Activated T-cell treated with anti-CD3 and anti-CD28 coated beads for 1 hour (primary cell): ENCODE measurements around the gene STK17A.
"Not testable (repeated sequence)": the region's sequence is repeated elsewhere in the genome, so short reads cannot be mapped to it uniquely, and the experiment has no call there.

ENCODE experiments used
- DNase-seq: peaks from one replicate; pipeline ENCODE4 v3.0.0-alpha.2; 2020; ENCODE audit warnings: low read depth

STK17A gene

DNA sequence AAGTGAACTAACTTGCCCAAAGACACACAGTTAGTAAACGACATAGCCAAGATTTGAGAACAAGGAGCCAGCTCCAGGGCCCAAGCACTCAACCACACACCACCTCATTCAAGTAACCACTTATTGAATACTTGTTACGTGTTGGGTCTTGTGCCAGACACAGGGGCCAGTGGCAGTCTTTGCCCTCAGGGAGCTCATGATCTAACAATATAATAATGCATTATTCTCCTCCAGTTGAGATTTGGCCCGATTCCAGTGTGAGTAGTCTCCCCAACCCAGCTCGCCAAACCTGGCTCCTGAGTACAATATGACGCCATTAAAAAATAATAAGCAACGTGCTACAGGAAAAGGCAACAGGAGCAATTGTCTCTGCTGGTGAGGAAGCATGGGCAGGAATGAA is 14.4 kb upstream of the STK17A start:
- DNase-seq: no peak

DNA sequence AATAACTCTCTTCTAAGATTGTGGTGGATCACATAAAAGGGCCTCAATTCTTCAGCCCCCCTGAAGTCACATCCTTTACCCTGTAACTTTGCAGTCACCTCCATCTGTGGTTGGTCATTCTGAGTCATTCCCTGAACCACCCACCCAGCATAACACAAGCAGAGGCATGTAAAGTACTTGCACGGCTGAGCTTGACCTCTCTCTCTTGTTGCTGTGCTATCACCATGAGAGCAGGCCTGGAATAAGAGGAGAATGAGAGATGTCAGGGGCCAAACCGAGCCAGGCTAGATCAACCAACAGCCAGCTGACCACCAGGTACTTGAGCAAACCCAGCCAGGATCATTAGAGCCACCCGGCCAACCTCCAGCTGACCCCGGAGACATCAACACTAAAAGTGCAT is 13.5 kb upstream of the STK17A start:
- no peak for DNase-seq

DNA sequence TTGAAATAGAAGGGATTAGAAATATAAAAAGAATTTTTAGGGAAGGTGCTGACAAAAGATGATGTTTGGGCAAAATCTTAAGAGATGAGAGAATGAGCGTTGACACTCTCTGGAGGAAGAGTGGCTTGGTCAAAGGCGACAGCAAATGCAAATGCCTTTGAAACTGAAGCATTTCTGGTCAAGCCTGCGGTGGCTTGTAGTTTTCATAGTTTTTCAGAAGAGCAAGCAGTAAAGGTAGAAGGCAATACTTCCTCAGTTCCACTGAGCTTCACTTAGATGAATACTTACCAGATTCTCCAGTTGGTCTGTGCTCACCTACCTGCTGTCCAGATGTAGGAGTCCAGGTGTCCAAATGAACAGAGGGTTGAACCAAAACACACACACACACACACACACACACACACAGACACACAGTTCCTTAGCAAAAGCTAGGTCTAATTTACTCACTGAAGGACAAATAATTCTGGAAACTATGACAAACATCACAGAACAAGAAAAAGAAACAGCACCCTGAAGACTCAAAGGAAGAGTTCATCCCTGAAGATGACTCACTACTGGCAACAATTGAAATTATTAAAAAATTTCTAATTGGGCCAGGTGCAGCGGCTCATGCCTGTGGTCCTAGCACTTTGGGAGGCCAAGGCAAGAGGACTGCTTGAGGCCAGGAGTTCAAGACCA is 12.1 kb upstream of the STK17A start:
- DNase-seq: no peak

DNA sequence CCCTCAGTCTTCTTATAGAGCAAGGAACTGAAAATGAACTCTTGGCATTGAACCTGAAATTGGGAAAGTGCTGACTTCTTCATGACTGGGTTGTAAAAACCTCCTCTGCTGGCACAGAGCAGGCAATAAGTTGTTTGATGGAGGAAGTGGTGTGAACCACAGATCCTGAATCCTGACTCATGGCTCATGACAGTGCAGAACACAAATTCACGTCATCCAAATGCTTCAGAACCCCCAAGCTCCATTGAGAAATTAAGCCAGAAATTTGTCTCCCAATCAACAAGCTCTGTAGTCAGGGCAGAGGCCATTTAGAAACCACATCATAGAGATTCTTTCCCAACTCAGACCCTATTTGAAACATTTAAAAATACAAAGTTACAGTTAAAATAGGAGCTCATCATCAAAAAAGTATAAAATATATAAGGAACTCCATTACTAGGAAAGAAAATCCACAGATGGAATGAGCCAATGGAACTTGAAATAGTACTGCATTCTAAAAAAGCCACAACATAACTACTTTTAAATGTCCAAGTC is 10.3 kb upstream of the STK17A start:
- DNase-seq: no peak

DNA sequence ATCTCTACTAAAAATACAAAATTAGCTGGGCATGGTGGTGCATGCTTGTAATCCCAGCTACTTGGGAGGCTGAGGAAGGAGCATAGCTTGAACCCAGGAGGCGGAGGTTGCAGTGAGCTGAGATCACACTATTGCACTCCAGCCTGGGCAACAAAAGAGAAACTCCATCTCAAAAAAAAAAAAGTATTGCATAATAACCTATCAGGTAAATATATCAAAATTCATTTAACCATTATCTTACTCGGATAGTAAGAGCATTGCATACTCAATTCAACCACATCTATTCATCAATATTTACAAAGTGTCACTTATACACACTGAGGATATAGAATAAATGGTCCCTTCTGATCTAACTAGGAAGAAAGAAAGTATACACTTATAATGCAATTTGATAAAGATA is 9.1 kb upstream of the STK17A start:
- DNase-seq: not testable (repeated sequence)

DNA sequence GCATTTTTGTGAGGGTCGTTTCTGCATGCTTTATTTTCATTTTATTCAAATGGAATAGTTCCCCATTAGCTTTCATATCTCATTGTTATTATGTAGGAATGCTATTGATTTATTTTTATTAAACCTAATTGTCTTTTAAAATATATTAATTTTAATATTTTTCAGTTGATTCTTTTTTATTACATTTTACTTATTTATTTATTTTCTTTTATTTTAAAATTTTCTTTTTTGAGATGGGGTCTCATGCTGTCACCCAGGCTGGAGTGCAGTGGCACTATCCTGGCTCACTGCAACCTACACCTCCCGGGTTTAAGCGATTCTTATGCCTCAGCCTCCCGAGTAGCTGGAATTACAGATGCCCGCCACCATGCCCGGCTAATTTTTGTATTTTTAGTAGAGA is 7.4 kb upstream of the STK17A start:
- DNase-seq: no peak

DNA sequence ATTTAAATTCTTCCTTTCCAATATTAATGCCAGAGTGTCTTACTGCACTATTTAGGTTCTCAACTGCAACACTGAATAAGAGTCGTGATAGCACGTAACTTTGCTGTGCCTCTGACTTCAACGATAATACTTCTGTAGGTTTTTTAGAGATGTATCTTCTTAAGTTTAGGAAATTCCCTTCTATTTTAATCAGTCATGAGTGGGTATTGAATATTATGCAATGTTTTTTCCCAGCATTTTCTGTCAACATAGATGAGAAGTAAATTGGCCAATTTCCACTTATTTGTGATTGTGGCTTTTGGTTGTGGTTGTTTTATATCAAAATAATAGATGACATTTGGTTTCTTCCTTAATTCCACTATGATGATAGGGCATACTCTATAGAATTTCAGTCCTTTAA is 6.7 kb upstream of the STK17A start:
- DNase-seq: no peak

DNA sequence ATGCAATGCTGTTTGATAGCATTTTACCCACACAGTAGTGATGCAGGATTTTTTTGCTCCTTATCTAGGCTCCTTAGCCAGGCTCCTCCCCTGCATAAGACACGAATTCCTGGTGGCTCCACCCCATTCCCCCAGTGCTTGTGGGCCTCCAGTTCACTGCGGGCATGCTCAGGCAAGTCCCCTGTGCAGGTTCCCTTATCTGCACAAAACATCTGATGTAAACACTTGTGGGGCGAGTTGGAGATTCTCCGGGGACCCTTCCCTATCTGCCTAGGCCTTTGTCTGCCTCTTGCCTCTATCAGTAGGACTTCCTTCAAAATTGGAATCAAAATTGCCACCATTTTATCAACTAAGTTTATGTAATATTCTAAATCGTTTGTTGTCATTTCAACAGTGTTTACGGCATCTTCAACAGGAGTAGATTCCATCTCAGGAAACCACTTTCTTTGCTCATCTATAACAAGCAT is 5.4 kb upstream of the STK17A start:
- no peak for DNase-seq

DNA sequence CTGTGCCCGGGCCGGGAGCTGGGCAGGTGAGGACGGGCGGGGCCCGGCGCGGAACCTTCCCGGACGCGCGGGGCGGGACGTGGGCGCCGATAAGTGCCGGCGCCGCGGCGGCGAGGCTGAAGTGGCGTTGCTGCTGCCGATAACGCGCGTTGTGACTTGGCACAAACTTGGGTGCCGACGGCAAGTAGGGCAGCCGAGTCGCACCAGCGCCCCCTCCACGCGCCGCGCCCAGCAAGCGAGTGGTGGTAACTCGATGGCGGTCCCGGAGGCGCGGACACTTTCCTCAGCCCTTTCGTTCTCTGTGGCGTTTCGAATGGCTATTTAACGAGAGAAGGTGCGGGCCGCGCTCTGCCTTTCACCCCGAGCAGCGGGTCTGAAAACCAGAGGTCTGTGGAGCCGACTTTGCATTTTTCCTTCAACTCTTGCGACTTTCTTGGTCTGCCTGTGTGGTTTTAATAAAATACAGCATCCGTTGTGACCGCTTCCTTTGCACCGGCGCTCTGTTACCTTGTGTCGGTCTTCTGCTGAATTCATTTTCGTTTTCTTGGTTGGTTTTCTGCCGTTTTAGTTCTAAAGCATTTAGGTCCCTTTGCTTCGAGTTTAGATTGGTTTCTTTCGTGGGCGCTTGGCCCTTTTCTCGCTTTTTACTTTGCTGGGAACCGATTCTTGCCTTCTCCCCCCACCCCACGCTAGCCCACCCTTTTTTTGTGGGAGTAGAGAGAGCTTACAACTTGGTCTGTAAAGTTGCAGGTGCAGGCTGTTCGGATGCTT is 701 bp downstream of the STK17A start:
- peak; percentile 48 for DNase-seq

DNA sequence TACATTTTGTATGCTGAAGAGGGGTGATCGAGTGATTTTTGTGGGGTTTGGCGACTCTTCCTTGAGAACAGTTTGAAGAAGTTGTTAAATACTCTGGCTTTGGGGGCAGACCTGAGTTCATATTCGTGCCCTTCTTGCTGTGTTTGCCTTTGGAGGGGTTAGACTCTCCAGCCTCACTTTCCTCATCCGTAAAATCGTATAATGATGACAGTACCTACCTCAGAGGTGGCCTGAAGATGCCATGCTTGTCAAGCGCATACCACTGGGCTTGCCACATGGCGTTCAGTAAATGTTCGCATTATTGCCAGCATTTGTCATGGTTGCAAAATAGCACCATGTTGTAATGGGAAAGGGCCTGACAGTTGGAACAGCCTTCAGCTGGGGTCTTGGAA is 1.3 kb downstream of the STK17A start:
- peak; percentile 9 for DNase-seq

DNA sequence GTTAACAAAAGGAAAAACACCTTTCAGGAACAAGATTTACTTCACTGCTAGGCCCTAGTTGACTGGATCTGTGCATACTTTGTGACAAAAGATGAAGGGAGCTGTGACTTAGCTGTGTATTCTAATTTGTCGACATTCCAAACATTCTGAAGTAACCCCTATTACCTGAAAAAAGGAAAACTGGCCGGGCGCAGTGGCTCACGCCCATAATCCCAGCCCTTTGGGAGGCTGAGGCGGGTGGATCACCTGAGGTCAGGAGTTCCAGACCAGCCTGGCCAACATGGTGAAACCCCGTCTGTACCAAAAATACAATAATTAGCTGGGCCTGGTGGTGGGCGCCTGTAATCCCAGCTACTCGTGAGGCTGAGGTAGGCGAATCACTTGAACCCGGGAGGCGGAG is 1.8 kb downstream of the STK17A start:
- DNase-seq: not testable (repeated sequence)

DNA sequence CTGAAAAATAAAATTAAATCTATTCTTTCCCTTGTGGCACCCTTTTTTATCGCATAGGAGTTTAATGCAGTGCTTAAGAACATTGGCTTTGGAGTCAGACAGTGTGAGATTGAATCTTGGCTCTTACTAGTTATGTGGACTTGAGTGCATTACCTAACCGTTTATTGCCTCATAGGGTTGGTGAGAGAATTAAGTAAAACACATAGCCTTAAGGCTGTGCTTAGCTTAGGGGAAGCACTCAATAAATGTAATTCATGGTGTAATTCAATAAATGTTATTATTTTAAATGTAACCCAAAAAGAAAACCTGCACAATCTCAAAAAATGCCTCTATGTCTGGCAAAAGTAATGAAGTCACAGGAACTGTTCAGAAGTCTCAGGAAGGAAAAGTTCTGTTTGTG is 2.7 kb downstream of the STK17A start:
- DNase-seq: no peak

DNA sequence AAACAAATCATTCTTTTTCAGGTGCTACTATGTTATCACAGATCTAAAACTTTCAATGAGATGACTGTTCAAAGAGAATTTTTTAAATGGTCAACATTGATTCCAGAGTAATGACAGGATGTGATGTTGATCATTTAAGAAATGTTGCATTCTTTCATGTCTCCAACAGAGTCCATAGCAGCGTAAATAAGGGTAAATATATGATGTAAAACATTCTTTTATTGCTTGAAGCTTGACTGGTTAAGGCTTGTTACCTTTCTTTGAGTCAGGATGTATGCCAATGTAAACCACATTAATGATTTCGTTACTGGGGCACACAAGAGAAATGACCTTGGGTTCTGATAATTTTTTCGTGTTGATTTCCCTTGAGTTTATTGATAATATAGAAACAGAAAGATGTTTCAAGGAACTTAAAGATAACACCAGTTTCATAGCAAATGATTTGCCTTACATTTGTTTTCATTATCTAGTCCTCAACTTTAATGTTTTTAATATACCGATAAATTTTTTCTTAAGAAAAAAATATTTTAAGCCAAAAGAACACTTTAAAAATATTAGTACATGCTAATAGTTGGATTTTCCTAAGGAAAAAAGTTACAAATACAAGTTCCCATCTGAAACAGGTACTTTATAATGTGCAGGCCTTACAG is 3.5 kb downstream of the STK17A start:
- no peak for DNase-seq

DNA sequence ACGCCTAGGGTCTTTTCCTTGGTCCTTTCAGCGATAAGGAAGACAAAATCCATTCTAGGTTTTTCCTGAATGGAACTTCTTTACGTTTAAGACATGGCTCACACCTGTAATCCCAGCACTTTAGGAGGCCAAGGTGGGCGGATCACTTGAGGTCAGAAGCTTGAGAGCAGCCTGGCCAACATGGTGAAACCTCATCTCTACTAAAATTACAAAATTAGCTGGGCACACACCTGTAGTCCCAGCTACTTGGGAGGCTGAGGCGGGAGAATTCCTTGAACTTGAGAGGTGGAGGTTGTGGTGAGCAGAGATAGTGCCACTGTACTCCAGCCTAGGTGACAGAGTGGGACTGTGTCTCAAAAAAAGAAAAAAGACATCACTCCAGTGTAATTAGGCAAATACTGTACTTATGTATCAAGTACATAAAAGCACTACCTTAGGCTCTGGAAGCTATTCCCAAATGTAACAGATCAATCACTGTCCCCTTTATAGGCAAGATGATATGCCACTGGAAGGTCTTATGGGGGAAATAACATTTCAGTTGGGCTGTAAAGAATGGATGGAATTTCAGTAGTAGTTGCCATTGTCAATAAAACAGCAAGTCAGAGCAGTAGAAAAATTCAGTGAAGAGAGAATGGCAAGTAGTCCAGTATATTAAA is 5.7 kb downstream of the STK17A start:
- DNase-seq: no peak

DNA sequence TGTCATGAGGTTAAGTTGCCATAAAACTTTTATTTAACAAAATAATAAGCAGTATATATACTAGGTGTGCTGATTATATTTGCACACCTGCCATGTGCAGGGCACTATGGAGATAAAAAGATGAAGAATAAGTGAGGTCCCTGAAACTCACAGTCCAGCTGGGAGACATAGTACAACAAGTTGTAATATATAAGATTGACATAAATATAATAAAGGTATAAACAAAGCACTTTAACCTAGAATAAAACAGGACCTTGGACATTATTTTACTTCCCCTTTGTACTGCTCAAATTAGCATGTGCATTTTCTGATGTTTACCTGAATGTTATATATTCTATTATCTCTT is 6.2 kb downstream of the STK17A start:
- no peak for DNase-seq

DNA sequence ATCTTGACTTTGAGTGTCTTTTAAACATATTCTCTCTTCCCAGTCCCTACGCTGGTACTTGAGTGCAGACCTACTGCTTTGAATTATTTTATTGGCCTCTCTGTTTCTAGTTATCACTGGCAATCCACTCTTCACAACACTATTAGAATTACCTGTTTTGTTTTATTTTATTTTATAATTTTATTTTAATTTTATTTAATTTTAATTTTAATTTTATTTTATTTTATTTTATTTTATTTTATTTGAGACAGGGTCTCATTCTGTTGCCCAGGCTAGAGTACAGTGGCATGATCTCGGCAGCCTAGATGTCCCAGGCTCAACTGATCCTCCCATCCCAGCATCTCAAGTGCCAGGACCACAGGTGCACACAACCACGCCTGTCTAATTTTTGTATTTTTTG is 6.8 kb downstream of the STK17A start:
- no peak for DNase-seq

DNA sequence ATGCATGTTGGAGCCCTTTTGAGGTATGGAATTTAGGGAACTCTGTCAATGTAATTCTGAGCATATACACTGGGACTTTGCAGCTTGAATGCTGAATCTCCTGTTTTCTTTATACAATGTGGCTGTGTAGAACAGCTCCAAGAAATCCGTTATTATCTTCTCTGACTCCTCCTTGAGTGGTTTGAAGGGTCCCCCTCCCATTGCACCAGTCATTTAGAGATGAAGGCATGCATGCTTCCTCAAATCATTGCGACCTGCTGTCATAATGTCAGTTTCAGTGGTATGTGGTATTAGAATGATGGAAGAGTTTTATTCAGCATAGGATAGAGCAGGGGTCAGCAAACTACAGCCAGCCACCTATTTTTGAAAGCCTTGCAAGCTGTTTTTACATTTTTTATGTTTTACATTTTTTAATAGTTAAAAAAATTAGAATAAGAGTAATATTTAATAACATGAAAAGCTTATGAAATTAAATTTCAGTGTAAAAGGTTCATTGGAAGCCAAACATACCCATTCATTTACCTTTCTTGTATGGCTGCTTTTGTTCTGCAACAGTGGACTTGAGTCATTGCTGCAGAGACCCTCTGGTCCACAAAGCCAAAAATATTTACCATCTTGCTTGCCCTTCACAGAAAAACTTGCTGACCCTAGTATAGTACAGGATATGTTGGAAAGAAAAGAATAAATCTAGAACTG is 8.1 kb downstream of the STK17A start:
- DNase-seq: no peak

DNA sequence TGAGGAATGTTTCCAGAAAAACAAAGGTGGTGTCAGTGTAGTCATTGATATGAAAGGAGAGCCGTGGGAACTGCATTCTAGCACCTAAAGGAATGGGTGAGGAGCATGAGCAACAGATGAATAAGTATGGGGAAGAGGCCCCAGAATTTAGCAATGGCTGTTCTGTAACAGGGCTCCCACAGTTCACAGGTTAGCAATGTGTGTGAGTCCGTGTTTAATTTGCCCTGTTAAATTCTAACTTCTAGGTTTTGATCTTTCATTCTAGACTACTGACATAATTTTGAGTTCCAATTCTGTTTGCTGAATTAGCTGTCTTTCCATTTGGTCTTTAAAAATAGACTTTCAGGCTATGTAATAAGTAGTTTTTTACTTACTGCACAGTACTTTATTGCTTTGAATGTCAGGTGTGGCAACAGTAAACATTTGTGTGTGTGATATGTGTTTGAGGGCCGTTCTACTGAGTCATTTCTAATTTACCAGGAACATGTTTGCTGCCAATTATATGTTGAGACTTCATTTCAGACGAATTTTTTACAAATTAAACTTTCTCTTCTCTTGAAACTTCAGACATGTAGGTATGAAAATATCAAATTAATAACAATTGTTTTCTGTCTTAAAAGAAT is 8.8 kb downstream of the STK17A start:
- DNase-seq: no peak

DNA sequence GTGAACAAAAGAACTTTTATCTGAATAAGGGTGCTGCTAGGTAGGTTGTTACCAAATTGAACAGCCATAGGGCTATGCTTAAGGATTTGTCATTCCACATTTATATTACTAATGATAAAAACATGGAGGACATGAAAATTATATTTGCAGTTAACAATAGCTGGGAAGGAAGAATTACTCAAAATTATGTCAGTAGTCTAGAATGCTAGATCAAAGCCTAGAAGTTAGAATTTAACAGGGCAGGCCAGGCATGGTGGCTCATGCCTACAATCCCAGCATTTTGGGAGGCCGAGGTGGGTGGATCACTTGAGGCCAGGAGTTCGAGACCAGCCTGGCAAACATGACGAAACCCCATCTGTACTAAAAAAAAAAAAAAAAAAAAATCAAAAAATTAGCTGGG is 9.4 kb downstream of the STK17A start:
- no peak for DNase-seq

DNA sequence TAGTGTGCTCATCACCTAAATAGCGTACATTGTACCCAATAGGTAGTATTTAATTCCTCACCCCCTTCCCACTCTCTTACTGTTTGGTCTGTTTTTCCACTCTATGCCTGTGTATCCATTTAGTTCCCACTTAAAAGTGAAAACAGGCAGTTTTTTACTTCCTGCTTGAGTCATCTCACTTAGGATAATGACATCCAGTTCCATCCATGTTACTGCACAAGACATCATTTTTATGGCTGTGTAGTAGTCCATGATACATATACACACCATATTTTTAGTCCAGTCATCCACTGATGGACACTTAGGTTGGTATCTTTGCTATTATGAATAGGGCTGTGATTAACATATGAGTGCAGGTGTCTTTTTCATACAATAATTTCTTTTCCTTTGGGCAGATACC is 10.1 kb downstream of the STK17A start:
- DNase-seq: no peak

DNA sequence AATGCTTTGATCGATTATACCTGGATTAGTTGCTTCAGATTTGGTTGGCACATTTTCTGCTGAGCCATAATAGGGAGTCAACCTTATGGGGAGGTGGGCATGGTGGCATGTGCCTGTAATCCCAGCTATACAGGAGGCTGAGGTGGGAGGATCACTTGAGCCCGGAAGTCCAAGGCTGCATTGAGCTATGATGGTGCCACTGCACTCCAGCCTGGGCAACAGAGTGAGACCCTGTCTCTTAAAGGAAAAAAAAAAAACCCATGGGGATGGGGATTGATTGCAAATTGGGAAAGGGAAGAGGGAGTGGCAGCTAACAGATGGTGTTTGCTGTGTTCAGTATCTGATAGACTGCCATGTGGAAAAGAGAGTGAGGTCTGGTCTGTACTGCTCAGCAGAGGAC is 11.1 kb downstream of the STK17A start:
- DNase-seq: no peak

DNA sequence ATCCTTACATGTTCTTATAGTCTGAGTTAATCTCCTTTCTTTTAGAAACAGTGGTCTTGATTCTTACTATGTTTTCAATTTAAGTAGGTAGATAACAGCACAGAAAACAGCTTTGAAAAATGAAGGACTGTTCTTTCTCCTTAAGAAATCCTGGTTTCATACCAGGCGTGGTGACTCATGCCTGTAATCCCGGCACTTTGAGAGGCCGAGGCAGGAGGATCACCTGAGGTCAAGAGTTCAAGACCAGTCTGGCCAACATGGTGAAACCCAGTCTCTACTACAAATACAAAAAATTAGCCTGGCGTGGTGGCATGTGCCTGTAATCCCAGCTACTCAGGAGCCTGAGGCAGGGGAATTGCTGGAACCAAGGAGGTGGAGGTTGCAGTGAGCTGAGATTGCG is 13.5 kb downstream of the STK17A start:
- DNase-seq: not testable (repeated sequence)
